PC-9 (cell line): ENCODE data around the gene PIGN.

ENCODE experiments used
- EZH2 ChIP-seq: fragments of 200-600 bp; sonication (generic); IDR thresholded peaks from 2 replicates; pipeline ENCODE4 v1.8.0; 2017; ENCODE audit warnings: antibody characterized with exemption, low read depth
- TF ChIP-seq, protein P1 (sequence below): fragments of 200-600 bp; sonication (generic); conservative IDR thresholded peaks from 2 replicates; pipeline ENCODE4 v1.6.1; 2017; ENCODE audit warnings: mixed run types, antibody characterized with exemption, mild to moderate bottlenecking, moderate library complexity

DNA sequence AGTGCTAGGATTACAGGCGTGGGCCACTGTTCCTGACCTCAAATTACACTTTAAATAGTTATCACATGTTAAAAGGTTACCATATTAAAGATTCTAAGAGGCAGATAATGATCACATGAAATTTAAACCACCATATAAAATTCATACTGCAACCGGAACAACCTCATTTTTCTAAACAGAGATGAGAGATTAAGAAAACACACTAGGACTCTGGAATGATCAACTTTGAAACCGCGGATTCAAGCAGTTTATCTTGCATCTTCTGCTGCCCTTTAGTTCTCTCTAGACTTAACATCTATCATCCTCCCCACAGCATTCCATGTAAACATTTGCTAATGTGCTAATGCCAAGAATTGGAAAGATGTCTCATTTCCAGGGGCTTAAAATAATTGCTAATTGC is 115.8 kb downstream of the PIGN start:
- TF ChIP-seq, protein P1, sequence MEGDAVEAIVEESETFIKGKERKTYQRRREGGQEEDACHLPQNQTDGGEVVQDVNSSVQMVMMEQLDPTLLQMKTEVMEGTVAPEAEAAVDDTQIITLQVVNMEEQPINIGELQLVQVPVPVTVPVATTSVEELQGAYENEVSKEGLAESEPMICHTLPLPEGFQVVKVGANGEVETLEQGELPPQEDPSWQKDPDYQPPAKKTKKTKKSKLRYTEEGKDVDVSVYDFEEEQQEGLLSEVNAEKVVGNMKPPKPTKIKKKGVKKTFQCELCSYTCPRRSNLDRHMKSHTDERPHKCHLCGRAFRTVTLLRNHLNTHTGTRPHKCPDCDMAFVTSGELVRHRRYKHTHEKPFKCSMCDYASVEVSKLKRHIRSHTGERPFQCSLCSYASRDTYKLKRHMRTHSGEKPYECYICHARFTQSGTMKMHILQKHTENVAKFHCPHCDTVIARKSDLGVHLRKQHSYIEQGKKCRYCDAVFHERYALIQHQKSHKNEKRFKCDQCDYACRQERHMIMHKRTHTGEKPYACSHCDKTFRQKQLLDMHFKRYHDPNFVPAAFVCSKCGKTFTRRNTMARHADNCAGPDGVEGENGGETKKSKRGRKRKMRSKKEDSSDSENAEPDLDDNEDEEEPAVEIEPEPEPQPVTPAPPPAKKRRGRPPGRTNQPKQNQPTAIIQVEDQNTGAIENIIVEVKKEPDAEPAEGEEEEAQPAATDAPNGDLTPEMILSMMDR: no peak
- no peak for TF ChIP-seq EZH2
